ENCODE data around the gene CDK17. TPM values are rescaled to one million over a fixed set of nuclear protein-coding genes. Genes with fewer than 3 reads are reported as not detected.

CDK17 gene
- total RNA-seq, 1 donor from 2014 or later = 33.8 TPM

DNA sequence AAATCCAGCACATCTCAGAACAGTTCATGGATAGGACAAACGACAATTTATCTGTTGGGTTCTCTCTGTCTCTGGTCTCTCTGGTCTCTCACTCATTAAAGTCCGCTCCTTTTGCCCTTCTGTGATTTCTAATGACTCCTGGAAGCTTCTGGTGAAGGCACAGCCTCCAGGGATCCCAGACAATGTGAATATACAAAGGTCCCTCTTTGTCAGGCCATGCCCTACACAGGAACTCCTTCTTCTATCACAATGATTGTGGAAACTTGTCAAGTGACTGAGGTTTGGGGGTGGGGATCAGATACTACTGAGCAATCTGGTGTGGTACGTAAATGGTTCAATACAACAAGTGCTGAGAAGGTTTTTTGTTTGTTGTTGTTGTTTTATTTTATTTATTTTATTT is 42.7 kb upstream of the CDK17 start:
- no peaks in the 10 kb centered on the region for H3K9me3 Mint-ChIP-seq (ENCODE audit: unreplicated experiment)
- no peak overlapping the region for H3K27ac Mint-ChIP-seq (ENCODE audit: unreplicated experiment)
- H3K4me1 Mint-ChIP-seq (ENCODE audit: unreplicated experiment) = peaks cover 11% of the 10 kb centered on the region
- no peaks in the 10 kb centered on the region for H3K27me3 Mint-ChIP-seq (ENCODE audit: unreplicated experiment)
- DNase-seq (ENCODE audit: extremely low spot score, unreplicated experiment) = no peak
- H3K4me3 Mint-ChIP-seq (ENCODE audit: unreplicated experiment) = no peak overlapping the region
- H3K36me3 Mint-ChIP-seq (ENCODE audit: unreplicated experiment) = no peaks in the 10 kb centered on the region
- TF ChIP-seq, protein P1, sequence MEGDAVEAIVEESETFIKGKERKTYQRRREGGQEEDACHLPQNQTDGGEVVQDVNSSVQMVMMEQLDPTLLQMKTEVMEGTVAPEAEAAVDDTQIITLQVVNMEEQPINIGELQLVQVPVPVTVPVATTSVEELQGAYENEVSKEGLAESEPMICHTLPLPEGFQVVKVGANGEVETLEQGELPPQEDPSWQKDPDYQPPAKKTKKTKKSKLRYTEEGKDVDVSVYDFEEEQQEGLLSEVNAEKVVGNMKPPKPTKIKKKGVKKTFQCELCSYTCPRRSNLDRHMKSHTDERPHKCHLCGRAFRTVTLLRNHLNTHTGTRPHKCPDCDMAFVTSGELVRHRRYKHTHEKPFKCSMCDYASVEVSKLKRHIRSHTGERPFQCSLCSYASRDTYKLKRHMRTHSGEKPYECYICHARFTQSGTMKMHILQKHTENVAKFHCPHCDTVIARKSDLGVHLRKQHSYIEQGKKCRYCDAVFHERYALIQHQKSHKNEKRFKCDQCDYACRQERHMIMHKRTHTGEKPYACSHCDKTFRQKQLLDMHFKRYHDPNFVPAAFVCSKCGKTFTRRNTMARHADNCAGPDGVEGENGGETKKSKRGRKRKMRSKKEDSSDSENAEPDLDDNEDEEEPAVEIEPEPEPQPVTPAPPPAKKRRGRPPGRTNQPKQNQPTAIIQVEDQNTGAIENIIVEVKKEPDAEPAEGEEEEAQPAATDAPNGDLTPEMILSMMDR (IDR thresholded peaks at IDR 0.05) = no peak

DNA sequence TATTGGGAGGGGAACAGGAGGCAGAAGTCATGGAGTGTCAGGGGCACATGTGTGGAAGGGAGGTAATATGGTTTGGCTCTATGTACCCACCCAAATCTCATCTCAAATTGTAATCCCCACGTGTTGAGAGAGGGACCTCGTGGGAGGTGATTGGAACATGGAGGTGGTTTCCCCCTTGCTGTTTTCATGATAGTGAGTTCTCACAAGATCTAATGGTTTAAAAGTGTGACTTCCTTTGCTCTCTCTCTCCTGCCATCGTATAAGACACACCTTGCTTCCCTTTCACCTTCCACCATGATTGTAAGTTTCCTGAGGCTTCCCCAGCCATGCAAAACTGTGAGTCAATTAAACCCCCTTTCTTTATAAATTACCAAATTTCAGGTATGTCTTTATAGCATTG is 41.6 kb upstream of the CDK17 start:
- H3K27me3 Mint-ChIP-seq (ENCODE audit: unreplicated experiment) = no peaks in the 10 kb centered on the region
- peaks cover 13% of the 10 kb centered on the region for H3K4me1 Mint-ChIP-seq (ENCODE audit: unreplicated experiment)
- no peak overlapping the region for H3K27ac Mint-ChIP-seq (ENCODE audit: unreplicated experiment)
- no peaks in the 10 kb centered on the region for H3K9me3 Mint-ChIP-seq (ENCODE audit: unreplicated experiment)
- H3K4me3 Mint-ChIP-seq (ENCODE audit: unreplicated experiment) = no peak overlapping the region
- TF ChIP-seq, protein P1 (IDR thresholded peaks at IDR 0.05) = no peak
- no peaks in the 10 kb centered on the region for H3K36me3 Mint-ChIP-seq (ENCODE audit: unreplicated experiment)
- DNase-seq (ENCODE audit: extremely low spot score, unreplicated experiment) = no peak

DNA sequence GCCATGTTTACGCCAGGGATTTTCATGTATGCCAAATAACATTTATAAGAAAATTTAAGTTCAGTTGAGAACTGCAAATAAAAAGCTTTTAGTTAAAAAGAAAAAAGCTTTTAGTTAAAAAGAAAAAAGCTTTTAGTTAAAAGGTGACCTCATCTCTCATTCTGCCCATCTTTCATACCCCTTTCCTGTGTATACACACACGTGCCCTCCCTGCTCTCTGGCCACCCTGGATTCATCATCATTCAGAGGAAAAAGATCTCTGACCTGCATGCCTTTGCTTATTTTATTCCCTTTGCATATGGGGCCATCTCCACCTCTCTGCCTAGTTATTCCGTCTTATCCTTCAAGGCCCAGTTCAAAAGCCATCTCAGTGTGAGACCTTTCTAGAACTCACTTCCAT is 38.1 kb upstream of the CDK17 start:
- Mint-ChIP-seq H3K9me3 (ENCODE audit: unreplicated experiment) (no peaks in the 10 kb centered on the region), H3K27me3 (ENCODE audit: unreplicated experiment) (no peaks in the 10 kb centered on the region), H3K4me1 (ENCODE audit: unreplicated experiment) (peaks cover 5% of the 10 kb centered on the region), H3K27ac (ENCODE audit: unreplicated experiment) (no peak overlapping the region), H3K4me3 (ENCODE audit: unreplicated experiment) (no peak overlapping the region), H3K36me3 (ENCODE audit: unreplicated experiment) (no peaks in the 10 kb centered on the region)
- TF ChIP-seq, protein P1 (IDR thresholded peaks at IDR 0.05) = no peak
- DNase-seq (ENCODE audit: extremely low spot score, unreplicated experiment) = no peak

DNA sequence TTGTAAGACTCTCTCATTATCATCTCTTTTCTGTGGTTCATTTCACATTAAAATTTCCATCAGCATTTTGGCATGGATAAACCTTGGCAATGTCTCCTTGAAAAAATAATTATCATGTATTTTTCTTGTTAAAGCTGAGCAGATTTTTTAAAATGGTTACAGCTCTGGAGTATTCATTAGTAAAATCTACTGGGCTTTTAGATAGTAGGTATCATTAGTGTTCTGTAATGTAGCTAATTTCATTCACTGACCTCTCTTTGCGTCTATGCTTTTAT is 36.9 kb upstream of the CDK17 start:
- Mint-ChIP-seq H3K4me3 (ENCODE audit: unreplicated experiment) (no peak overlapping the region), H3K27ac (ENCODE audit: unreplicated experiment) (no peak overlapping the region), H3K27me3 (ENCODE audit: unreplicated experiment) (no peaks in the 10 kb centered on the region), H3K36me3 (ENCODE audit: unreplicated experiment) (no peaks in the 10 kb centered on the region), H3K4me1 (ENCODE audit: unreplicated experiment) (peaks cover 7% of the 10 kb centered on the region), H3K9me3 (ENCODE audit: unreplicated experiment) (no peaks in the 10 kb centered on the region)
- DNase-seq (ENCODE audit: extremely low spot score, unreplicated experiment) = no peak
- TF ChIP-seq, protein P1 (IDR thresholded peaks at IDR 0.05) = no peak

DNA sequence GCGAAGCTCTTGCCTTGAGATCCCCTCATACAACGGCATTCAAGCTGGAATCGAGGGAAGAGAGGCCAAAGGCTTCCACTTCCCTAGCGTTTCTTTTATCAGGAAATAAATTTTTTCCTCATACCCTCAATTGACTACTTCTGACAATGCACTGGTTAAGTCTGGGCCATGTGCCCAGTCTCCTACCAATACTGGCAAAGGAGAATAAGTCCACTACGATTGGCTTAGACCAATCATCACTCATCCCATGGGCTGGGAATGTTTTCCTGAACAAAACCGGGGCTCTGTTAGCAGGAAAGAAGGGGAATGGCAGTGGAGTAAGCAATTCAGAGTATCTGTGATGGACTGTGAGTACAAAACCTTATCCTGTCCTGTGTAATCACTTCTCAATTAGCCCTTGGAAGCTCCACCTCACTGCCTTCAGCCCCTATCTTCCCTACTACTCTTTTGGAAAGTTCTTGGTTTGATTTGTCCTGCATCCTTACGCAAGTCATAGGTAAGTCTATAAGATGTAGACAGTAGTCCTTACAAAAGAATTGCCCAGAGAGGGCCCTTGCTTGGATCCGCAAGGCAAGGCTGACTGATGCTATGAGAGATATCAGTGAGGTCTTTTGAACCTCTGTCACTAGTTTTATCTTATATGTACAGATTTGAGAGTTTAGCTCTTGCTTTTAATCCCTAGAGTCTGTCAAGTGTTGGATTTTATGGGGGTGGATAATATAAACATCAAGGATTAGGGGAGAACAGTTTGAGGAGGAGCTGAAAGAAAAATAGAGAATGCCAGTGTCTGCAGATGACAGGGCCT is 36.3 kb upstream of the CDK17 start:
- TF ChIP-seq, protein P1 (IDR thresholded peaks at IDR 0.05) = no peak
- Mint-ChIP-seq H3K27me3 (ENCODE audit: unreplicated experiment) (no peaks in the 10 kb centered on the region), H3K4me3 (ENCODE audit: unreplicated experiment) (no peak overlapping the region), H3K9me3 (ENCODE audit: unreplicated experiment) (no peaks in the 10 kb centered on the region), H3K4me1 (ENCODE audit: unreplicated experiment) (peaks cover 7% of the 10 kb centered on the region), H3K27ac (ENCODE audit: unreplicated experiment) (no peak overlapping the region), H3K36me3 (ENCODE audit: unreplicated experiment) (no peaks in the 10 kb centered on the region)
- no peak for DNase-seq (ENCODE audit: extremely low spot score, unreplicated experiment)
